Panc1 (cell line): ENCODE data around the gene CYP2A6. TPM values are rescaled to one million over a fixed set of nuclear protein-coding genes. Genes with fewer than 3 reads are reported as not detected.
"Not testable (repeated sequence)": the region's sequence is repeated elsewhere in the genome, so short reads cannot be mapped to it uniquely, and the experiment has no call there.

Source experiments
- ATAC-seq: fragments of 200-7000 bp; cut with Tn5 transposase; 2 replicates; pipeline ENCODE4 v1.9.1; 2020; ENCODE audit warnings: mild to moderate bottlenecking, moderate library complexity
- BruUV-seq: library from RNA; stranded (reverse); fragments of 400-500 nt; replicated peaks from 2 replicates; lab custom pipeline; 2021; lab: Mats Ljungman, UMichigan
- CTCF ChIA-PET: fragments of 300-600 bp; sonication (Branson Sonifier 250); formaldehyde crosslinking; loops from one replicate; lab custom pipeline; 2022; ENCODE audit warnings: antibody characterized with exemption; lab: Charles Lee
- POLR2A ChIA-PET: fragments of 300-600 bp; sonication (Branson Sonifier 250); formaldehyde crosslinking; loops from one replicate; lab custom pipeline; 2022; ENCODE audit warnings: antibody characterized with exemption; lab: Charles Lee
- DNase-seq: peaks from one replicate; pipeline ENCODE4 v3.0.0-alpha.2; 2010; ENCODE audit warnings: low read depth, low spot score
- H3K27ac ChIP-seq: 2 replicates; pipeline ENCODE4 v1.5.1; 2011; ENCODE audit warnings: mild to moderate bottlenecking, low read length, inconsistent platforms
- H3K27me3 ChIP-seq: fragments of 200-500 bp; sonication (Bioruptor generic); 2 replicates; pipeline ENCODE4 v1.6.0; 2014; ENCODE audit warnings: low read length, inconsistent platforms; ENCODE audit not compliant: control insufficient read depth, insufficient read depth
- H3K36me3 ChIP-seq: fragments of 200-500 bp; sonication (Bioruptor generic); 2 replicates; pipeline ENCODE4 v1.5.1; 2014; ENCODE audit warnings: inconsistent platforms, mild to moderate bottlenecking, low read length, moderate library complexity; ENCODE audit not compliant: control insufficient read depth, insufficient read depth
- H3K4me1 ChIP-seq: 2 replicates; pipeline ENCODE4 v1.5.1; 2011; ENCODE audit warnings: inconsistent platforms, mild to moderate bottlenecking, low read length, moderate library complexity; ENCODE audit not compliant: control insufficient read depth, insufficient read depth
- H3K4me3 ChIP-seq, 2 experiments: 2 replicates each; pipeline ENCODE4 v1.5.1; 2011 to 2012; ENCODE audit warnings: low read depth in 2 of 2, low read length in 2 of 2, mild to moderate bottlenecking in 2 of 2, inconsistent platforms in 1 of 2, moderate library complexity in 1 of 2
- H3K9me3 ChIP-seq: fragments of 200-500 bp; sonication (Bioruptor generic); 2 replicates; pipeline ENCODE4 v1.5.1; 2014; ENCODE audit warnings: low read depth, mild to moderate bottlenecking, inconsistent platforms, low read length, moderate library complexity; ENCODE audit not compliant: control insufficient read depth, insufficient read depth
- POLR2AphosphoS5 ChIP-seq: IDR thresholded peaks from 2 replicates; pipeline ENCODE4 v1.6.1; 2012; ENCODE audit warnings: mild to moderate bottlenecking, low read depth, low read length, moderate library complexity
- SIN3A ChIP-seq: IDR thresholded peaks from 2 replicates; pipeline ENCODE4 v1.6.1; 2012; ENCODE audit warnings: low read depth, mild to moderate bottlenecking, low read length, moderate library complexity, borderline replicate concordance; ENCODE audit not compliant: insufficient read depth
- TCF7L2 ChIP-seq: IDR thresholded peaks from 2 replicates; pipeline ENCODE4 v1.6.1; 2011; ENCODE audit warnings: mild to moderate bottlenecking, low read depth, low read length, inconsistent platforms
- in situ Hi-C: cut with HindIII; loops from 2 replicates; pipeline ENCODE4 v1.10.0; 2016; ENCODE audit warnings: low sequenced_read_pairs, low pct_unique_long_range_greater_than_20kb
- intact Hi-C: fragments of 100-400 bp; cut with micrococcal nuclease; formaldehyde crosslinking; loops from one replicate; pipeline ENCODE4 v1.10.0; 2022; ENCODE audit not compliant: unreplicated experiment
- total RNA-seq: library from RNA; stranded (reverse); gene quantifications from one replicate; pipeline ENCODE4 v1.2.1, GENCODE V29; 2021; ENCODE audit not compliant: unreplicated experiment
- TF ChIP-seq, protein P1 (sequence below), 2 experiments: IDR thresholded peaks; 2 replicates each; pipeline ENCODE4 v1.6.1; 2011 to 2012; ENCODE audit warnings: low read depth in 2 of 2, control low read depth in 1 of 2, low read length in 1 of 2, mild to moderate bottlenecking in 1 of 2, moderate library complexity in 1 of 2; ENCODE audit not compliant: insufficient read depth in 1 of 2
- TF ChIP-seq, protein P2 (sequence below): fragments of 450-650 bp; IDR thresholded peaks from 2 replicates; pipeline ENCODE4 v1.5.1; 2017; ENCODE audit warnings: mild to moderate bottlenecking

The CYP2A6 gene
- total RNA-seq, 1 experiment from 2014 or later = 0.41 TPM

DNA sequence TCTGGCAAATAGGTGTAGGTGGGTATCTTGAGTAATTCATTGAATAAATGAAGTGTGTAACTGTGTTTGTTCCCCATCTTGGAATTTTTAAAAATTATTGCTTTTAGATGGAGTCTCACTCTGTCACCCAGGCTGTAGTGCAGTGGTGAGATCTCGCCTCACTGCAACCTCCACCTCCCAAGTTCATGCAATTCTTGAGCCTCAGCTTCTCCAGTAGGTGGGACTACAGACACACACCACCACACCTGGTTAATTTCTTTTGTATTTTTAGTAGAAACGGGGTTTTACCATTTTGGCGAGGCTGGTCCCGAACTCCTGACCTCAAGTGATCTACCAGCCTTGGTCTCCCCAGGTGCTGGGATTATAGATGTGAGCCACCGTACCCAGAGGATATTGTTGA is 7.9 kb upstream of the CYP2A6 start:
- Histone ChIP-seq H3K27me3 (no peaks in the 10 kb centered on the region; the same call in 1 of the 2 replicates), H3K4me1 (no peaks in the 10 kb centered on the region), H3K36me3 (no peaks in the 10 kb centered on the region), H3K4me3 (no peak overlapping the region), H3K9me3 (no peaks in the 10 kb centered on the region), H3K27ac (no peak overlapping the region)
- POLR2A ChIA-PET = no interaction called here
- in situ Hi-C loops (no loop called here), intact Hi-C loops (no loop called here)
- DNase-seq (no peak), ATAC-seq (no peak)
- CTCF ChIA-PET = no interaction called here
- TF ChIP-seq, protein P1, sequence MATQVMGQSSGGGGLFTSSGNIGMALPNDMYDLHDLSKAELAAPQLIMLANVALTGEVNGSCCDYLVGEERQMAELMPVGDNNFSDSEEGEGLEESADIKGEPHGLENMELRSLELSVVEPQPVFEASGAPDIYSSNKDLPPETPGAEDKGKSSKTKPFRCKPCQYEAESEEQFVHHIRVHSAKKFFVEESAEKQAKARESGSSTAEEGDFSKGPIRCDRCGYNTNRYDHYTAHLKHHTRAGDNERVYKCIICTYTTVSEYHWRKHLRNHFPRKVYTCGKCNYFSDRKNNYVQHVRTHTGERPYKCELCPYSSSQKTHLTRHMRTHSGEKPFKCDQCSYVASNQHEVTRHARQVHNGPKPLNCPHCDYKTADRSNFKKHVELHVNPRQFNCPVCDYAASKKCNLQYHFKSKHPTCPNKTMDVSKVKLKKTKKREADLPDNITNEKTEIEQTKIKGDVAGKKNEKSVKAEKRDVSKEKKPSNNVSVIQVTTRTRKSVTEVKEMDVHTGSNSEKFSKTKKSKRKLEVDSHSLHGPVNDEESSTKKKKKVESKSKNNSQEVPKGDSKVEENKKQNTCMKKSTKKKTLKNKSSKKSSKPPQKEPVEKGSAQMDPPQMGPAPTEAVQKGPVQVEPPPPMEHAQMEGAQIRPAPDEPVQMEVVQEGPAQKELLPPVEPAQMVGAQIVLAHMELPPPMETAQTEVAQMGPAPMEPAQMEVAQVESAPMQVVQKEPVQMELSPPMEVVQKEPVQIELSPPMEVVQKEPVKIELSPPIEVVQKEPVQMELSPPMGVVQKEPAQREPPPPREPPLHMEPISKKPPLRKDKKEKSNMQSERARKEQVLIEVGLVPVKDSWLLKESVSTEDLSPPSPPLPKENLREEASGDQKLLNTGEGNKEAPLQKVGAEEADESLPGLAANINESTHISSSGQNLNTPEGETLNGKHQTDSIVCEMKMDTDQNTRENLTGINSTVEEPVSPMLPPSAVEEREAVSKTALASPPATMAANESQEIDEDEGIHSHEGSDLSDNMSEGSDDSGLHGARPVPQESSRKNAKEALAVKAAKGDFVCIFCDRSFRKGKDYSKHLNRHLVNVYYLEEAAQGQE (IDR thresholded peaks at IDR 0.05; ENCODE audit: insufficient read depth in 1 of 2, low read depth in 2 of 2, low read length in 1 of 2) = no peak
- TF ChIP-seq POLR2AphosphoS5 (no peak), TCF7L2 (no peak), SIN3A (no peak)
- TF ChIP-seq, protein P2, sequence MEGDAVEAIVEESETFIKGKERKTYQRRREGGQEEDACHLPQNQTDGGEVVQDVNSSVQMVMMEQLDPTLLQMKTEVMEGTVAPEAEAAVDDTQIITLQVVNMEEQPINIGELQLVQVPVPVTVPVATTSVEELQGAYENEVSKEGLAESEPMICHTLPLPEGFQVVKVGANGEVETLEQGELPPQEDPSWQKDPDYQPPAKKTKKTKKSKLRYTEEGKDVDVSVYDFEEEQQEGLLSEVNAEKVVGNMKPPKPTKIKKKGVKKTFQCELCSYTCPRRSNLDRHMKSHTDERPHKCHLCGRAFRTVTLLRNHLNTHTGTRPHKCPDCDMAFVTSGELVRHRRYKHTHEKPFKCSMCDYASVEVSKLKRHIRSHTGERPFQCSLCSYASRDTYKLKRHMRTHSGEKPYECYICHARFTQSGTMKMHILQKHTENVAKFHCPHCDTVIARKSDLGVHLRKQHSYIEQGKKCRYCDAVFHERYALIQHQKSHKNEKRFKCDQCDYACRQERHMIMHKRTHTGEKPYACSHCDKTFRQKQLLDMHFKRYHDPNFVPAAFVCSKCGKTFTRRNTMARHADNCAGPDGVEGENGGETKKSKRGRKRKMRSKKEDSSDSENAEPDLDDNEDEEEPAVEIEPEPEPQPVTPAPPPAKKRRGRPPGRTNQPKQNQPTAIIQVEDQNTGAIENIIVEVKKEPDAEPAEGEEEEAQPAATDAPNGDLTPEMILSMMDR = no peak
- BruUV-seq = no TSS peak

DNA sequence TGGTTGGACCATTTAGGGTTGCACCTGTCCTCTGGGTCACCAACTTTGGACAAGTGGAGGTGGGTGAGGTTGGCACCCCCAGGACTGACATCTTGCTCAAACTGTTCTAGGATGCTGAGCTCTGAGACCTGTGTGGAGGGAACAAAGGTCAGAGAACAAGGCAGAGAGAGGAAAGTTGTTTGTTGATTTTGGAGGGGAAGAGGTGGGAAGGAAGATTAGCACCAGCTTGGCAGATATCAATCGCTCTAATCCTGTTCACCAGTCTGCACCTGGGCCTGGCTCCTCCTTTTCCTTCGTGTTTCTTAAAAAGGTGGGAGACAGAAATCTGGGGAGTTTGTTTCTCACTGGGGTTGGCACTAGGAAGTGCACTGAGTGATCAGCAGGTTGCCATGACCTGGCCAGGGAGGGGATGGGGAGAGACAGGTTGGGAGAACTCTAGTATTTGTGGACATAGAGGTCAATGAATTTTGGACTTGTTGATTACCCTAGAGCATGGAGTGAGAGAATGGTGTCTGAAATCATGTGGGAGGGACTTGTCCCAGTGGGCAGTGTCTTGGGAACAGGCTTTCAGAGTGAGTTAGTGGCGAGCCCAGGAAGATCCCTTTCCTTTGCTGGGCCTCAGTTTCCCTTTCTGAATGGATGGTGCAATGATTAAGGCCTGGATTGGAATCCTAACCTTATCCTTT is 2.4 kb upstream of the CYP2A6 start:
- in situ Hi-C loops, BruUV-seq: not testable (repeated sequence)

DNA sequence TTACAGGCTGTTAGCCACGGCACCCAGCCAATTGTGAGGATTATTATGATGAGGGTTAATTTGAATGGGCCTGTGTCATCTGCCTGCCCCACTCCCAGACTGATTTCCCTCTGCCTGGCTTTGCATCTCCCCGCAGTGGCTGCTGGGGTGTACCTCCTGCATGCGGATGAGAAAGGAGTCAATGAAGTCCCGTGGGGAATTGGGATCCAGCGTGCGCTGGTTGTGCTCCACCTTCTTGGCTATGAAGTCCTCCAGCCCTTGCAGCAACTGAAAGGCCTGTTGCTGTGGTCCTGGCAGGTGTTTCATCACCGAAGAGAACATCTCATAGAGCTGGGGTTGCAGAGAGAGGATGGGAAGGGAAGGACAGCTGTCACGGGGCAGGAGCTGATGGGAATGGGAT is 3.5 kb downstream of the CYP2A6 start:
- intact Hi-C loops, H3K27ac ChIP-seq, BruUV-seq, H3K36me3 ChIP-seq, CTCF ChIA-PET, POLR2A ChIA-PET, H3K27me3 ChIP-seq, H3K4me3 ChIP-seq, DNase-seq, H3K4me1 ChIP-seq, ATAC-seq, H3K9me3 ChIP-seq, in situ Hi-C loops: not testable (repeated sequence)

More for the DNA sequence above, 2.4 kb upstream of the CYP2A6 start:
- H3K36me3 ChIP-seq, H3K27me3 ChIP-seq, ATAC-seq, intact Hi-C loops, CTCF ChIA-PET, DNase-seq, POLR2A ChIA-PET, H3K27ac ChIP-seq, H3K4me1 ChIP-seq, H3K4me3 ChIP-seq, H3K9me3 ChIP-seq: not testable (repeated sequence)

DNA sequence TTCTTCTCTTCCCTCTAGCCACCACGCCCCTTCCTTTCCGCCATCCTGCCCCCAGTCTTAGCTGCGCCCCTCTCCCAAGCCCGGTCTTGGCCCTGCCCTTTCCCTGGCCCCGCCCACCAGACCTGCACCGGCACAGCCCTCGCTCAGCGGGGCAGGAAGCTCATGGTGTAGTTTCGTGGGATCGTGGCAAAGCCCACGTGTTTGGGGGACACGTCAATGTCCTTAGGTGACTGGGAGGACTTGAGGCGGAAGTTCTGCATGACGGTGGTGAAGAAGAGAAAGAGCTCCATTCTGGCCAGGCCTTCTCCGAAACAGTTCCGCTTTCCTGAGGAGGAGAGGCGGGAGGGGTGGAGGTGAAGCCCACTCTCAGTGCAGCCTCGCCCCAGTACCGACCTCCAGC is 6.6 kb downstream of the CYP2A6 start:
- in situ Hi-C loops, H3K27me3 ChIP-seq, intact Hi-C loops, DNase-seq, H3K4me3 ChIP-seq, H3K4me1 ChIP-seq, H3K27ac ChIP-seq, H3K9me3 ChIP-seq, CTCF ChIA-PET, POLR2A ChIA-PET, H3K36me3 ChIP-seq, ATAC-seq, BruUV-seq: not testable (repeated sequence)

DNA sequence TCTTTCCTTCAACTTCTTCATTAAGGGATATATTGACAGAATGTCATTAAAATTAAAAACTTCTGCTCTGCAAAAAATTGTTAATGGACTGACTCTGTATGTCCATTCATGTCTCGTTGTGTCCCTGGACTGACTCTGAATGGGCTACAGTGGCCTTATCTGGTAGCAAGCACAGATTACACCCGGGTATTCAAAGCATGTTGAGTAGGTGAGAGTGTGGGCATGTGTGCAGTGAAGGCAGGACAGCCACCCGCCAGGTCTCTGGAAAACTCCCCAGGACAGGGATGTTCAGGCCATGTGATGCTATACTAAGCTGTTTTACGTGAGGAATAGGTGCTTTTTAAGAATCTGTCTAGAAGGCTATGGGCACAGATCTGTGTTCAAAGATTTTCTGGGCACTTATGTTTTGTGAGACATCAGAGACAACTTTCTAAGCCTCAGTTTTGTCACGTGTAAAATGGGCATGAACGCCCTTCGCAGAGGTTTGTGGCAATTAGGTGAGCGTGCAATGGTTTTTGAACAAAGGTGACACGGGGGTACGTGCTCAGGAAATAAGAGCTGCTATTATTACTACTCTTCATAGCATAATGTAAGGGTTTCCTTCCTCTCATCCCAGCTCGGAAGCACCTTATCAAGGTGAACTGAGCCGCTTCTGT is 7.1 kb downstream of the CYP2A6 start:
- POLR2A ChIA-PET, BruUV-seq, H3K36me3 ChIP-seq, intact Hi-C loops, in situ Hi-C loops, H3K4me1 ChIP-seq, H3K9me3 ChIP-seq, CTCF ChIA-PET, ATAC-seq, H3K27me3 ChIP-seq, DNase-seq, H3K27ac ChIP-seq, H3K4me3 ChIP-seq: not testable (repeated sequence)
